Neural cell (in vitro differentiated cells): ENCODE data around the gene UBE2N. TPM values are rescaled to one million over a fixed set of nuclear protein-coding genes. Genes with fewer than 3 reads are reported as not detected.
"Not testable (repeated sequence)": the region's sequence is repeated elsewhere in the genome, so short reads cannot be mapped to it uniquely, and the experiment has no call there.

Experiments used
- H2AFZ ChIP-seq: fragments of 200-600, 300-800 bp; sonication (generic), shearing (Covaris generic); 2 replicates; pipeline ENCODE4 v1.6.0; 2014; ENCODE audit warnings: low read depth, mild to moderate bottlenecking, antibody characterized with exemption, low read length, moderate library complexity
- H3F3A ChIP-seq: fragments of 200-600 bp; shearing (Covaris generic); 2 replicates; pipeline ENCODE4 v1.6.1; 2016; ENCODE audit warnings: mild to moderate bottlenecking, moderate library complexity, mixed read lengths, antibody characterized with exemption, low read length; ENCODE audit not compliant: insufficient read depth, poor library complexity, severe bottlenecking
- H3K27ac ChIP-seq: fragments of 200-600, 300-800 bp; sonication (generic), shearing (Covaris generic); 2 replicates; pipeline ENCODE4 v1.5.1; 2014; ENCODE audit warnings: mild to moderate bottlenecking, low read length, moderate library complexity
- H3K27me3 ChIP-seq: fragments of 300-800, 200-600 bp; sonication (generic), shearing (Covaris generic); 2 replicates; pipeline ENCODE4 v1.6.0; 2014; ENCODE audit warnings: mild to moderate bottlenecking, low read depth, low read length, moderate library complexity; ENCODE audit not compliant: insufficient read depth
- H3K36me3 ChIP-seq: fragments of 300-800, 200-600 bp; sonication (generic), shearing (Covaris generic); 2 replicates; pipeline ENCODE4 v1.5.1; 2014; ENCODE audit warnings: mild to moderate bottlenecking, antibody characterized with exemption, low read length, moderate library complexity; ENCODE audit not compliant: insufficient read depth
- H3K4me2 ChIP-seq: fragments of 300-800, 200-600 bp; sonication (generic), shearing (Covaris generic); 2 replicates; pipeline ENCODE4 v1.6.0; 2014; ENCODE audit warnings: mild to moderate bottlenecking, low read length
- H3K4me3 ChIP-seq: fragments of 300-800, 200-600 bp; sonication (generic), shearing (Covaris generic); 2 replicates; pipeline ENCODE4 v1.5.1; 2014; ENCODE audit warnings: mild to moderate bottlenecking, low read length, moderate library complexity
- H3K79me2 ChIP-seq: fragments of 200-600 bp; shearing (Covaris generic); replicated peaks from 2 replicates; pipeline ENCODE4 v1.6.0; 2014; ENCODE audit warnings: mild to moderate bottlenecking, low read length, moderate library complexity; ENCODE audit not compliant: insufficient read depth
- H3K9ac ChIP-seq: fragments of 300-800, 200-600 bp; sonication (generic), shearing (Covaris generic); 2 replicates; pipeline ENCODE4 v1.6.1; 2016; ENCODE audit warnings: mild to moderate bottlenecking, low read length, mixed read lengths
- H3K9me2 ChIP-seq: fragments of 200-600 bp; shearing (Covaris generic); 2 replicates; pipeline ENCODE4 v1.6.1; 2016; ENCODE audit warnings: mild to moderate bottlenecking, low read length, mixed read lengths; ENCODE audit not compliant: insufficient read depth
- H3K9me3 ChIP-seq: fragments of 200-600, 300-800 bp; sonication (generic), shearing (Covaris generic); 2 replicates; pipeline ENCODE4 v1.6.1; 2016; ENCODE audit warnings: mild to moderate bottlenecking, mixed run types, low read length, moderate library complexity, mixed read lengths
- H4K20me1 ChIP-seq: fragments of 200-600 bp; shearing (Covaris generic); 2 replicates; pipeline ENCODE4 v1.6.1; 2016; ENCODE audit warnings: mild to moderate bottlenecking, mixed run types; ENCODE audit not compliant: insufficient read depth
- EP300 ChIP-seq: fragments of 450-650 bp; conservative IDR thresholded peaks from 2 replicates; pipeline ENCODE4 v1.6.1; 2014; ENCODE audit warnings: antibody characterized with exemption, mild to moderate bottlenecking, moderate library complexity; ENCODE audit not compliant: poor library complexity, severe bottlenecking
- EZH2 ChIP-seq: fragments of 200-600, 300-800 bp; shearing (Covaris generic), sonication (generic); IDR thresholded peaks from 2 replicates; pipeline ENCODE4 v1.6.1; 2014; ENCODE audit warnings: antibody characterized with exemption, low read length, borderline replicate concordance, mild to moderate bottlenecking; ENCODE audit not compliant: insufficient read depth, poor library complexity, severe bottlenecking
- MXI1 ChIP-seq: fragments of 450-650 bp; conservative IDR thresholded peaks from 2 replicates; pipeline ENCODE4 v1.6.1; 2014; ENCODE audit warnings: antibody characterized with exemption, mild to moderate bottlenecking; ENCODE audit not compliant: poor library complexity, severe bottlenecking
- POLR2AphosphoS5 ChIP-seq: IDR thresholded peaks from 2 replicates; pipeline ENCODE4 v1.6.1; 2012
- RAD21 ChIP-seq: fragments of 450-650 bp; conservative IDR thresholded peaks from 2 replicates; pipeline ENCODE4 v1.6.1; 2014; ENCODE audit warnings: antibody characterized with exemption, mild to moderate bottlenecking, moderate library complexity
- SMC3 ChIP-seq: fragments of 450-650 bp; conservative IDR thresholded peaks from 2 replicates; pipeline ENCODE4 v1.6.1; 2014; ENCODE audit warnings: antibody characterized with exemption, mild to moderate bottlenecking, moderate library complexity; ENCODE audit not compliant: poor library complexity
- TAF1 ChIP-seq: IDR thresholded peaks from 2 replicates; pipeline ENCODE4 v1.6.1; 2012; ENCODE audit warnings: low read depth
- polyA plus RNA-seq: library from polyadenylated mRNA; depleted of rRNA; stranded (reverse); fragments of >200 nt; gene quantifications from 2 replicates; pipeline ENCODE4 v1.2.3, GENCODE V29; 2014
- TF ChIP-seq, protein P1 (sequence below): fragments of 450-650 bp; IDR thresholded peaks from 2 replicates; pipeline ENCODE4 v1.5.1; 2014; ENCODE audit warnings: antibody characterized with exemption, mild to moderate bottlenecking, moderate library complexity; ENCODE audit not compliant: poor library complexity, severe bottlenecking
- TF ChIP-seq, protein P2 (sequence below): IDR thresholded peaks from 2 replicates; pipeline ENCODE4 v1.6.1; 2012; ENCODE audit warnings: borderline replicate concordance

The UBE2N gene
- polyA plus RNA-seq, 1 donor from 2014 or later, result 172 TPM

DNA sequence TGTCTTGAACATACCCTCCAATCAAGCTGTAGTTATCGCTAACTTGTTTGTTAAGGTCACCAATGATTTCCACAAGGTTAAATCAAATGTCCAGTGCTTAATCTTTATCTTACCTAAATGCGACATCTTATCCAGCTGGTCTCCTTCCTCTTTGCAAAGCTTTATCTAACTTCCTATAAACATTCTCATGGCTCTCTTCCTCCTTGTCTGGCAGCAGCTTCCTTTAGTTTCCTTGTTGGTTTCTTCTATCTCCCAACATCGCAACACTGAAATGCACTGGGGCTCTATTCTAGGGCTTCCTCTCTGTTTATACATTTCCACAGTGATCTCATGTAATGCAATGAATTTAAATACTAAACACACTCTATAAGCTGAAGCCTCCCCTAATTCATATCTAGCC lies 28.7 kb downstream of the UBE2N start:
- no peak overlapping the region for H3K4me2 ChIP-seq
- TF ChIP-seq, protein P1, sequence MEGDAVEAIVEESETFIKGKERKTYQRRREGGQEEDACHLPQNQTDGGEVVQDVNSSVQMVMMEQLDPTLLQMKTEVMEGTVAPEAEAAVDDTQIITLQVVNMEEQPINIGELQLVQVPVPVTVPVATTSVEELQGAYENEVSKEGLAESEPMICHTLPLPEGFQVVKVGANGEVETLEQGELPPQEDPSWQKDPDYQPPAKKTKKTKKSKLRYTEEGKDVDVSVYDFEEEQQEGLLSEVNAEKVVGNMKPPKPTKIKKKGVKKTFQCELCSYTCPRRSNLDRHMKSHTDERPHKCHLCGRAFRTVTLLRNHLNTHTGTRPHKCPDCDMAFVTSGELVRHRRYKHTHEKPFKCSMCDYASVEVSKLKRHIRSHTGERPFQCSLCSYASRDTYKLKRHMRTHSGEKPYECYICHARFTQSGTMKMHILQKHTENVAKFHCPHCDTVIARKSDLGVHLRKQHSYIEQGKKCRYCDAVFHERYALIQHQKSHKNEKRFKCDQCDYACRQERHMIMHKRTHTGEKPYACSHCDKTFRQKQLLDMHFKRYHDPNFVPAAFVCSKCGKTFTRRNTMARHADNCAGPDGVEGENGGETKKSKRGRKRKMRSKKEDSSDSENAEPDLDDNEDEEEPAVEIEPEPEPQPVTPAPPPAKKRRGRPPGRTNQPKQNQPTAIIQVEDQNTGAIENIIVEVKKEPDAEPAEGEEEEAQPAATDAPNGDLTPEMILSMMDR, result no peak
- no peak for TF ChIP-seq EP300
- TF ChIP-seq RAD21, result no peak
- TF ChIP-seq POLR2AphosphoS5, result no peak
- no peak for TF ChIP-seq SMC3
- TF ChIP-seq MXI1, result no peak
- TF ChIP-seq, protein P2, sequence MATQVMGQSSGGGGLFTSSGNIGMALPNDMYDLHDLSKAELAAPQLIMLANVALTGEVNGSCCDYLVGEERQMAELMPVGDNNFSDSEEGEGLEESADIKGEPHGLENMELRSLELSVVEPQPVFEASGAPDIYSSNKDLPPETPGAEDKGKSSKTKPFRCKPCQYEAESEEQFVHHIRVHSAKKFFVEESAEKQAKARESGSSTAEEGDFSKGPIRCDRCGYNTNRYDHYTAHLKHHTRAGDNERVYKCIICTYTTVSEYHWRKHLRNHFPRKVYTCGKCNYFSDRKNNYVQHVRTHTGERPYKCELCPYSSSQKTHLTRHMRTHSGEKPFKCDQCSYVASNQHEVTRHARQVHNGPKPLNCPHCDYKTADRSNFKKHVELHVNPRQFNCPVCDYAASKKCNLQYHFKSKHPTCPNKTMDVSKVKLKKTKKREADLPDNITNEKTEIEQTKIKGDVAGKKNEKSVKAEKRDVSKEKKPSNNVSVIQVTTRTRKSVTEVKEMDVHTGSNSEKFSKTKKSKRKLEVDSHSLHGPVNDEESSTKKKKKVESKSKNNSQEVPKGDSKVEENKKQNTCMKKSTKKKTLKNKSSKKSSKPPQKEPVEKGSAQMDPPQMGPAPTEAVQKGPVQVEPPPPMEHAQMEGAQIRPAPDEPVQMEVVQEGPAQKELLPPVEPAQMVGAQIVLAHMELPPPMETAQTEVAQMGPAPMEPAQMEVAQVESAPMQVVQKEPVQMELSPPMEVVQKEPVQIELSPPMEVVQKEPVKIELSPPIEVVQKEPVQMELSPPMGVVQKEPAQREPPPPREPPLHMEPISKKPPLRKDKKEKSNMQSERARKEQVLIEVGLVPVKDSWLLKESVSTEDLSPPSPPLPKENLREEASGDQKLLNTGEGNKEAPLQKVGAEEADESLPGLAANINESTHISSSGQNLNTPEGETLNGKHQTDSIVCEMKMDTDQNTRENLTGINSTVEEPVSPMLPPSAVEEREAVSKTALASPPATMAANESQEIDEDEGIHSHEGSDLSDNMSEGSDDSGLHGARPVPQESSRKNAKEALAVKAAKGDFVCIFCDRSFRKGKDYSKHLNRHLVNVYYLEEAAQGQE, result no peak
- no peak for TF ChIP-seq EZH2
- no peak for TF ChIP-seq TAF1
- H3K9me2 ChIP-seq, result no peaks in the 10 kb centered on the region
- H3K79me2 ChIP-seq, result peaks cover 55% of the 10 kb centered on the region
- H3K4me3 ChIP-seq, result no peak overlapping the region
- H3K9me3 ChIP-seq, result no peaks in the 10 kb centered on the region
- H2AFZ ChIP-seq, result no peak overlapping the region
- H3K36me3 ChIP-seq, result no peaks in the 10 kb centered on the region
- H3K27ac ChIP-seq, result no peak overlapping the region
- no peaks in the 10 kb centered on the region for H3F3A ChIP-seq
- H3K27me3 ChIP-seq, result no peaks in the 10 kb centered on the region
- H3K9ac ChIP-seq, result no peak overlapping the region
- H4K20me1 ChIP-seq, result no peaks in the 10 kb centered on the region

DNA sequence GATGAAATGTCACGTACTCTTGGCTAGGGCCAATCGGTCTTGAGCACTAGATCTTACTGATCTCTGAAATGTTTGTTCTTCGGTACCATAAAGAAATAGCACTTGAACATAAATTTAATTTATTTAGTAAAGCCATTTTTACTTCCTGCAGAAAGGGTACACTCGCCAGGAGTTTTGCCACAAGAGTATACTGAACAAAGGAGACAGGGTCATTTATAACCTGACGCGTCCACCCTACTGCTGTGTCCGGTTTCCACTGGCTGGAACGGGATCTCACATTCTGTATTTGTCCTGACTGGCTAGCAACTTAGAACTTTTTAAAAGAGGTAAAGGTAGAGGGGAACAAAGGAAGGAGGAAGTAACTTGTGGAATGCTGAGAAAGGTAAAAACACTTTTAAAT lies 29.4 kb downstream of the UBE2N start:
- not testable (repeated sequence) for H3K4me3 ChIP-seq, H3F3A ChIP-seq, H3K9me3 ChIP-seq, H4K20me1 ChIP-seq, H3K36me3 ChIP-seq, H3K27ac ChIP-seq, H3K4me2 ChIP-seq, H3K9ac ChIP-seq, H3K27me3 ChIP-seq, H2AFZ ChIP-seq, H3K9me2 ChIP-seq
- peaks cover 49% of the 10 kb centered on the region for H3K79me2 ChIP-seq

DNA sequence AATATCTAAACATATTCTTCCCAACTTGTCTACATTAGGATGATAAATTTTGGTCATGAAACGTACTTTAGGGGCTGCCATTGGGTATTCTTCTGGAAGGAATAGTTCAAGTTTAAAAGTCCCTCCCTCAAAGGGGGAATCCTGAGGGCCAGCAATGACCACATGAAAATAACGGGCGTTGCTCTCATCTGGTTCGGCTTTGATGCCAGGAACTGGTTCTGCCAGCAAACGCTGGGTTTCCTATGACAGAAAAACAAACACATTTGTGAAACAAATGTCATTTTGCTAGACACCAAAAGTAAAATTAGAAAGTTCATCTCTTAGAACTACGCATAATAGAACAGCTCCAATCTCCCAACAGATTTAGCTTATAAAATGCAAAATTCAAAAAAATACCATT lies 30.7 kb downstream of the UBE2N start:
- not testable (repeated sequence) for H3K4me2 ChIP-seq, H3K27ac ChIP-seq, H3F3A ChIP-seq, H3K9me3 ChIP-seq, H3K36me3 ChIP-seq, H3K27me3 ChIP-seq, H3K9me2 ChIP-seq, H4K20me1 ChIP-seq, H2AFZ ChIP-seq, H3K9ac ChIP-seq, H3K4me3 ChIP-seq
- peaks cover 35% of the 10 kb centered on the region for H3K79me2 ChIP-seq

DNA sequence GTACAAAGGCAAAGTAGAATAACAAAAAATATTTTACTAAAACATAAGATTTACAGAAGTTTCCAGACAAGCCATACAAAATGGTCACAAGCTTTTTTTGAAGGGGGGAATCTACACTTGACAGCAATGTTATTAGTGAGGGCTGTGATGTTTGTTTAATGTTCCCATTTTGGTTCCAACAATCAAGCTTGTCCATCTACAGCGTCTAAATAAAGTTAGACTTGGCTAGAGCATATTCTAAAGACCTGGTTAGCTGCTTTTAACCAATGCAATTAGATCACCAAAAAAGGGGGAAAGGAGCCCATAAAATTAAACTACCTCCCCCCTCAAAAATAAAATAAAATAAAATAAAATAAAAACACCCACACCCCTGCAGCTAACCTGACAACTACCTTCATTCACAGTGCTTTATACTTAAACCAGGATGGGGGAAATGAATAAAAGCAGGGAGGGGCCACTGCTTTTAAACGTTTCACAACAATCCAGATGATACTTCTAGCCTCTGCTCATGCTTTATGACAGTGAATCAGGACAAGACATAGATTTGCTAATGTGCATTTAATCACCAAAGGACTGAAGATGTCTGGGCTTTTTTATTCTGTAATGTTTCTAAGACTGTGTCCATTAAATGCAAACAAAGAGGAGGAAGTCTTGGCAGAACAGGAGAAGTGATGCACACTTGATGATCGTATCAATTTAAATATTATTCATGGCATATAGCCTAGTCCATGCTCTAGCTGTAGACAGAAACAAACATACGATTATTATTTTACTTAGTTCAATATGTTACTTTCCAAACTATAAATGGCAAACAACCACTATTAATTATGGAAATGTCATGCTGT lies 32.2 kb downstream of the UBE2N start:
- not testable (repeated sequence) for H3K9ac ChIP-seq, H3F3A ChIP-seq, H4K20me1 ChIP-seq, H3K27ac ChIP-seq, H3K9me2 ChIP-seq, H3K4me3 ChIP-seq, H3K36me3 ChIP-seq, H3K9me3 ChIP-seq, H3K27me3 ChIP-seq, H3K4me2 ChIP-seq, H2AFZ ChIP-seq
- peaks cover 20% of the 10 kb centered on the region for H3K79me2 ChIP-seq
